ENCODE measurements around the gene EDN2.

Gene EDN2

GRCh38 chr1:41476807-41477361 is 7.6 kb downstream of the EDN2 start:
- ChIA-PET CTCF (interaction anchor here (0.7 to 2.9 kb wide), 3 partner anchors 160 to 860 kb away, joined by 3 to 10 read pairs (median 4); no protein-coding TSS in a partner anchor), POLR2A (ENCODE audit: low non-redundant PET) (no interaction called here)
- peak overlapping the region; percentile 99 for H3K27ac ChIP-seq
- TF ChIP-seq CTCF (conservative IDR thresholded peaks at IDR 0.05; ENCODE audit: low read depth): no peak
- DNase-seq (ENCODE audit: low spot score): no peak

DNA sequence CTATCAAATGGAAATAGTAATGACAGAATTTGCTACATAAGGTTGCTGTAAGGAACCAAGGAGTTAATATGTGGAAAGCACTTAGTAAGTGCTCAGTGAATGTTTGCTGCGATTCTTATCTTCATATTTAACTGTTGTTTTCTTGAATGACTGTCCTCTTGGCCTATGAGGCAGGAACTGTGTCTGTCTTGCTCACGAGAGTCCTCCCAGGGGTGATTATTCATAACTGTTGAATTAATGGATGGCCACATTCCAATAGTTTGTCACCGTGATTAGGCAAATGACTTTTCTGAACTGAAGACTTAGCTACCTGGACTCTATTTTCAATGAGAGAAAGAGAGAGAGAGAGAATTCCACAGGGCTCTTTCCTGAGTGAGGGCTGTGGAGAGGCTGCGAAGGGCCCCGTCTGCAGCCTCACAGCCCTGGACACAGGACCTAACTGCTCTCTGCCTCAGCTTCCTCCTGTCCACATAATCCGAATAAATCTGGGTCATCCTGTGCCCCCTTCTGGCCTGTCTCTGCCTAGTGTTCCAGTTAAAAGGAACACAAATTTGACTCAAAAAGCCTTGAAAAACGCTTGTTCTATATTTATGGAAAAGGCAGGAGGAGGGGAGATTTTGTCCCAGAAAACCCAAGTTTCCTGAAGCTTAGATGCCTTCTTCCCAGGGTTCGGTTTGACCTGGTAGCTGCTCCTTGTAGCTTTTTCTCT is 8.5 kb downstream of the EDN2 start:
- CTCF ChIA-PET: interaction anchor here (0.6 to 2.9 kb wide), 4 partner anchors 8 to 238 kb away, joined by 3 to 10 read pairs (median 6); partner anchors contain the start of gene EDN2
- H3K27ac ChIP-seq: peak overlapping the region; percentile 99
- TF ChIP-seq CTCF (conservative IDR thresholded peaks at IDR 0.05; ENCODE audit: low read depth): no peak
- POLR2A ChIA-PET (ENCODE audit: low non-redundant PET): interaction anchor here (0.6 kb wide), 1 partner anchor 42 kb away, joined by 3 read pairs; no protein-coding TSS in a partner anchor
- no peak for DNase-seq (ENCODE audit: low spot score)

GRCh38 chr1:41475346-41475745 is 9.1 kb downstream of the EDN2 start:
- no peak for DNase-seq (ENCODE audit: low spot score)
- H3K27ac ChIP-seq: peak overlapping the region; percentile 99
- POLR2A ChIA-PET (ENCODE audit: low non-redundant PET): no interaction called here
- CTCF ChIA-PET: interaction anchor here (0.5 to 2.9 kb wide), 6 partner anchors 9 to 534 kb away, joined by 3 to 10 read pairs (median 4); partner anchors contain the start of gene EDN2
- no peak for TF ChIP-seq CTCF (conservative IDR thresholded peaks at IDR 0.05; ENCODE audit: low read depth)

DNA sequence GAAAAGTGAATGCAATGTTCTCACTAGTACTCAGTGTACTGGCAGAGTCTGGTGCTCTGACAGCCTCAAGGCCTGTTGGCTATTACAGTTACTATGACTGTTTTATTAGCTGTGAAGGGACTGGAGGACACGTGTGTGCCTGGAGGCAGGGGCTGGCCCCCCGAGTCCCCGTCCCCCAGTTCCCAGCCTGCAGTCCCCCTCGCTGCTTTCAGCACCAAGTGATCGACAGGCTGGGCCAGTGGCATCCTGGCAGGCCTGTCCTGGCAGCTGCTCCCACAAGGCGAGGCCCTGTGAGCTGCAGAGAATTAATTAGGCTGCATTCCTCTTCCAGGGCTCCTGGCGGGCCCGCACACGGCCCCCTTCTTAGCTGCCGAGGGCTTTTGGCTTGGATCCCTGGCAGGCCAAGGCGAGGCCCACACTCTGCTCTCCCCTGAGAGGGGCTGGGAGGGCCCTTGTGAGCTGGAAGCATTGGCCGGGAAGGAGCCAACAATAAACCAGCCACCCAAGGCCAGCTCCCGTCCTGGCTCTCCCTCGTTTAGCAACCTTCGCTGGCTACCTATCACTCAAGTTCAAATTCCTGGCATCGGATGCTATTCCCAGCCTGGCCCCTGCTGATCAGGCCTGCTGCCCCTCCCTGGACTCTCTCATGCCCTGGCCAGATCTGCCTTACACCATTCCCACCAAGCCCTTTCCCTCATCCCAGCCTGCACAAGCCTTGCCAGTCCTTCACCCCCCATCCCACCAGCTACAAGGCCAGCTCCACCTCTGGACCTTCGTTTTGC is 9.8 kb downstream of the EDN2 start:
- ChIA-PET POLR2A (ENCODE audit: low non-redundant PET) (no interaction called here), CTCF (interaction anchor here (0.5 to 2.9 kb wide), 4 partner anchors 10 to 535 kb away, joined by 3 to 10 read pairs (median 5); partner anchors contain the start of gene EDN2)
- DNase-seq (ENCODE audit: low spot score): peak; percentile 42
- H3K27ac ChIP-seq: peak overlapping the region; percentile 99
- TF ChIP-seq CTCF (conservative IDR thresholded peaks at IDR 0.05; ENCODE audit: low read depth): no peak

DNA sequence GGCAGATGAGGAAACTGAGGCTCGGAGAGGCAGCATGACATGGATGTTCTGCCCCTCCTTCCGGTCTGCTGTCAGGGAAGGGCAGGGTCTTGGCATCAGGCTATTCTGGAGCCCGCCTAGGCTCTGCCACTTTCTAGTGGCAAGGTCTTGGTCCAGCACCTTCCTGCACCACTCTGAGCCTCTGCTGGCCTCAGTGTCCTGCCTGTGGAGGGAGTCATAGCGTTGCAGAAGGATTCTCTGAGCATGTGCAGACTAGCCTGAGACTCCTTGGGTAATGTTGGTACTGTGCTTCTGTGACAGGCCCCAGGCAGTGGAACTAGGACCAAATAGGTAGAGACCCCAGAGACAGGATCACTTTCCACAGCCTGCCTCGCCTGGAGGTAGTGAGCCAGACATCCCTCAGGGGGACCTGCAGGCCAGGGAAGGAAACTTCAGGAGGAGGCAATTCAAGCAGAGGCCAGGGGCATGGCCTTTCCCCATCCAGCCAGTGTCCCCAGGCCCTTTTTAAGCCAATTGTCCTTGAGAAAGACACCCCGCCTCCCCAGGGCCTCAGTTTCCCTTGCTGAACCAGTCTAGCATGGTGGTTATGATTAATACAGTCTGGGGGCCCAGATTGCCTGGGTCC is 10.6 kb downstream of the EDN2 start:
- POLR2A ChIA-PET (ENCODE audit: low non-redundant PET): no interaction called here
- no peak for DNase-seq (ENCODE audit: low spot score)
- TF ChIP-seq CTCF (conservative IDR thresholded peaks at IDR 0.05; ENCODE audit: low read depth): no peak
- peak overlapping the region; percentile 99 for H3K27ac ChIP-seq
- CTCF ChIA-PET: interaction anchor here (0.6 kb wide), 1 partner anchor 41 kb away, joined by 4 read pairs; no protein-coding TSS in a partner anchor

DNA sequence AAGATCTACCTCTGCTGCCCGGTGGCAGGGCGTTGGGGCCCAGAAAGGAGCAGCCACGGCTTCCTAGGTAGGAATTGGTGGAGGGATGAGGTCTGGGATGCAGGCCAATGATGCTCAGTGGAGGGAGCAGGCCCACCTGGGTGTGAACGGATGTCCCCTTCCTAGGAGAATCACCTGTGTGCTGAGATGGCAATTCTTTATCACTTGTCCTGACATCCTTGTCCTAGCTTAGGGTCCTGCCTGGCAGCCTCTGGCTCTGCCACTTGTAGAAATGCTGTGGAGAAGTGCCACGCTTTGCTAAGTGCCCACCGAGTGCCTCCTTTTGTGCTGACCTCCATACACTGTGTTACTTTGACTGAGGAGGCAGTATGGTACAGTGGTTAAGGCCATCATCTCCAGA is 12.8 kb downstream of the EDN2 start:
- ChIA-PET CTCF (no interaction called here), POLR2A (ENCODE audit: low non-redundant PET) (no interaction called here)
- TF ChIP-seq CTCF (conservative IDR thresholded peaks at IDR 0.05; ENCODE audit: low read depth): no peak

More for the DNA sequence above, 12.8 kb downstream of the EDN2 start:
- peak overlapping the region; percentile 26; the same call in 1 of the 2 replicates for H3K27ac ChIP-seq
- DNase-seq (ENCODE audit: low spot score): no peak
